OCI-LY7 (cell line): ENCODE measurements around the gene ARX. TPM values are rescaled to one million over a fixed set of nuclear protein-coding genes. Genes with fewer than 3 reads are reported as not detected.

Experiments
- BruUV-seq: library from RNA; stranded (reverse); fragments of 400-500 nt; replicated peaks from 2 replicates; lab custom pipeline; 2021; lab: Mats Ljungman, UMichigan
- CTCF ChIA-PET: fragments of 300-600 bp; sonication (Branson Sonifier 250); formaldehyde crosslinking; loops from one replicate; lab custom pipeline; 2022; ENCODE audit warnings: antibody characterized with exemption; ENCODE audit not compliant: unreplicated experiment; lab: Charles Lee
- POLR2A ChIA-PET: fragments of 300-600 bp; sonication (Branson Sonifier 250); formaldehyde crosslinking; loops from one replicate; lab custom pipeline; 2022; ENCODE audit warnings: antibody characterized with exemption; lab: Charles Lee
- DNase-seq: peaks from one replicate; pipeline ENCODE4 v3.0.0-alpha.2; 2015; ENCODE audit warnings: low spot score
- H2AFZ ChIP-seq: fragments of 200-600 bp; sonication (generic), shearing (Covaris generic); 2 replicates; pipeline ENCODE4 v1.6.1; 2014; ENCODE audit warnings: mild to moderate bottlenecking, antibody characterized with exemption, low read length, moderate library complexity
- H3K27ac ChIP-seq: fragments of 200-600 bp; sonication (generic); 2 replicates; pipeline ENCODE4 v1.5.1; 2014; ENCODE audit warnings: mixed run types, low read depth, mild to moderate bottlenecking, moderate library complexity, low read length, inconsistent platforms; ENCODE audit not compliant: poor library complexity, severe bottlenecking
- H3K36me3 ChIP-seq: fragments of 200-600 bp; sonication (generic); 2 replicates; pipeline ENCODE4 v1.6.1; 2014; ENCODE audit warnings: mild to moderate bottlenecking, antibody characterized with exemption, low read length, moderate library complexity, mixed read lengths; ENCODE audit not compliant: insufficient read depth
- H3K4me1 ChIP-seq: fragments of 200-600 bp; sonication (generic); 2 replicates; pipeline ENCODE4 v1.5.1; 2014; ENCODE audit warnings: mild to moderate bottlenecking, low read length; ENCODE audit not compliant: insufficient read depth, poor library complexity, severe bottlenecking
- H3K4me2 ChIP-seq: fragments of 200-600 bp; sonication (generic); 2 replicates; pipeline ENCODE4 v1.6.1; 2014; ENCODE audit warnings: mild to moderate bottlenecking, low read length
- H3K4me3 ChIP-seq: fragments of 200-600 bp; sonication (generic); 2 replicates; pipeline ENCODE4 v1.5.1; 2014; ENCODE audit warnings: mild to moderate bottlenecking, low read depth, low read length; ENCODE audit not compliant: poor library complexity, severe bottlenecking
- H3K79me2 ChIP-seq: fragments of 200-600 bp; sonication (generic); 2 replicates; pipeline ENCODE4 v1.6.1; 2016; ENCODE audit warnings: low read depth, mild to moderate bottlenecking, low read length, moderate library complexity, mixed read lengths; ENCODE audit not compliant: insufficient read depth
- H3K9me2 ChIP-seq: fragments of 200-600 bp; sonication (generic); 2 replicates; pipeline ENCODE4 v1.6.1; 2016; ENCODE audit warnings: mild to moderate bottlenecking, low read length, mixed read lengths; ENCODE audit not compliant: insufficient read depth
- H3K9me3 ChIP-seq: fragments of 200-600 bp; sonication (generic); 2 replicates; pipeline ENCODE4 v1.6.1; 2014; ENCODE audit warnings: mild to moderate bottlenecking, mixed run types, low read length, mixed read lengths
- H4K20me1 ChIP-seq: fragments of 200-600 bp; sonication (generic); 2 replicates; pipeline ENCODE4 v1.6.1; 2014; ENCODE audit warnings: mild to moderate bottlenecking, antibody characterized with exemption, low read length, moderate library complexity, mixed read lengths; ENCODE audit not compliant: insufficient read depth
- EZH2phosphoT487 ChIP-seq: fragments of 200-600 bp; sonication (generic); IDR thresholded peaks from 2 replicates; pipeline ENCODE4 v1.6.1; 2018; ENCODE audit warnings: low read depth, borderline replicate concordance, mild to moderate bottlenecking, mixed run types, antibody characterized with exemption, low read length, moderate library complexity, mixed read lengths
- intact Hi-C: fragments of 100-400 bp; cut with micrococcal nuclease; formaldehyde crosslinking; loops from one replicate; pipeline ENCODE4 v1.10.0; 2022; ENCODE audit not compliant: unreplicated experiment
- total RNA-seq, 2 experiments: library from RNA; depleted of rRNA in 1 of 2; stranded (reverse); fragments of >200 nt in 1 of 2; shearing (Covaris generic) in 1 of 2; gene quantifications; 2 replicates each; pipeline ENCODE4 v1.2.3, GENCODE V29; 2014 to 2022
- TF ChIP-seq, protein P1 (sequence below): fragments of 200-600 bp; sonication (generic); conservative IDR thresholded peaks from 2 replicates; pipeline ENCODE4 v1.5.1; 2014; ENCODE audit warnings: mild to moderate bottlenecking, antibody characterized with exemption, low read length, moderate library complexity, mixed read lengths

Gene ARX
- total RNA-seq, 2 experiments from 2014 or later, result 0.11 TPM; not detected in 1

DNA sequence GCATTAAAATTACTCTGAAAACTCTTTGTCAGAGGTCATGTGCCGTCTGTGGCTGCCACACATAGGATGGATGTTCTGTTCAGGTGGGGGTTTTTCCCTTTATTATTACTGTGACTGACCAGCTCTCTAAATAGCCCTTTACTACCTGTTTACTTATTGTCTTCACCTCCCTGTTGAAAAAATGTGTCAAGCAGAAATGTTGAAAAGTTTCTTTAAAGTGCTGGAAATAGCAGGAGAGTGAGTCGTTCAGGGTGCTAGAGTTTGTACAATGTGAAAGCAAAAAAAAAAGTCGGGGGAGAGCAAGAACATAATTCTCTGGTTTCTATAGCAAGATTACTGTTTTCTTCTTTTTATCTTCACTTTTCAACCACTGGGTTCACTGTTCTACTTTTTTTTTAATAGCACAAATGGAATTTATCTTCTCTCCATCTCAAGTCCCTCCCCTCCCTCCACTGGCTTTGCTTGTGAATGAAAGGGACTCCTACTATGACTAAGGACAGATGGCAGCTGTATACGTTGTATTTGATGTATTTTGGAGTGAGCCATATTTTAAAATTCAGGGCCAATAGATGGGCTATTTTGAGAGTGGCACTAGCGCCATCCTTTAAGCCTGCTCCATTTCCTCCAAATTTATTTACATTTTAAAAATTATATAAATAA is 33.3 kb downstream of the ARX start:
- Histone ChIP-seq H3K4me3 (no peak overlapping the region), H3K36me3 (peaks cover 12% of the 10 kb centered on the region; the same call in 1 of the 2 replicates), H3K4me2 (no peak overlapping the region), H3K79me2 (no peaks in the 10 kb centered on the region), H3K4me1 (no peaks in the 10 kb centered on the region), H3K9me2 (no peaks in the 10 kb centered on the region), H3K9me3 (no peaks in the 10 kb centered on the region), H3K27ac (no peak overlapping the region), H4K20me1 (no peaks in the 10 kb centered on the region), H2AFZ (no peak overlapping the region)
- no TSS peak for BruUV-seq
- no peak for TF ChIP-seq EZH2phosphoT487
- TF ChIP-seq, protein P1, sequence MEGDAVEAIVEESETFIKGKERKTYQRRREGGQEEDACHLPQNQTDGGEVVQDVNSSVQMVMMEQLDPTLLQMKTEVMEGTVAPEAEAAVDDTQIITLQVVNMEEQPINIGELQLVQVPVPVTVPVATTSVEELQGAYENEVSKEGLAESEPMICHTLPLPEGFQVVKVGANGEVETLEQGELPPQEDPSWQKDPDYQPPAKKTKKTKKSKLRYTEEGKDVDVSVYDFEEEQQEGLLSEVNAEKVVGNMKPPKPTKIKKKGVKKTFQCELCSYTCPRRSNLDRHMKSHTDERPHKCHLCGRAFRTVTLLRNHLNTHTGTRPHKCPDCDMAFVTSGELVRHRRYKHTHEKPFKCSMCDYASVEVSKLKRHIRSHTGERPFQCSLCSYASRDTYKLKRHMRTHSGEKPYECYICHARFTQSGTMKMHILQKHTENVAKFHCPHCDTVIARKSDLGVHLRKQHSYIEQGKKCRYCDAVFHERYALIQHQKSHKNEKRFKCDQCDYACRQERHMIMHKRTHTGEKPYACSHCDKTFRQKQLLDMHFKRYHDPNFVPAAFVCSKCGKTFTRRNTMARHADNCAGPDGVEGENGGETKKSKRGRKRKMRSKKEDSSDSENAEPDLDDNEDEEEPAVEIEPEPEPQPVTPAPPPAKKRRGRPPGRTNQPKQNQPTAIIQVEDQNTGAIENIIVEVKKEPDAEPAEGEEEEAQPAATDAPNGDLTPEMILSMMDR, result no peak
- ChIA-PET POLR2A (no interaction called here), CTCF (no interaction called here)
- DNase-seq, result no peak
- intact Hi-C loops, result no loop called here

DNA sequence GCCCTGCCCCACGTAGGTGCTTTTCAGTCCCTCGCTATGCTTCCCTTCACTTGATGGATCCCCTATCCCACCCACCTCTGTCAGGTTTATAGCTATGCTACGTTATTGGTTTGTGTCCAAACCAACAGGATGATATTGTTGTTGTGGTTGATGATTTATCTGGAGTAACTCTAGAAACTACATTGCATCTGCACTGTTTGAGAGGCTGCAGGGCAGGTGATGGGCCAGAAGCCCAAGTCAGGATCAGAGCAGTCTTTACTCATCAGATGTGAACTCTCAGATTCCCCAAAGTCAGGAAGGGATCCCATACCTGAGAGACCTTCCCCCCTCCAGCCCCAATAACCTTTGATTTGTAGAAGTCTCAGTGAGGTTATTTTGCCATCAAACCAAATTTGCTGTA is 34.7 kb downstream of the ARX start:
- ChIA-PET POLR2A (no interaction called here), CTCF (no interaction called here)
- Histone ChIP-seq H3K27ac (no peak overlapping the region), H3K4me3 (no peak overlapping the region), H3K4me1 (no peaks in the 10 kb centered on the region), H3K9me3 (no peaks in the 10 kb centered on the region), H4K20me1 (no peaks in the 10 kb centered on the region), H3K4me2 (no peak overlapping the region), H3K9me2 (no peaks in the 10 kb centered on the region), H3K79me2 (no peaks in the 10 kb centered on the region), H2AFZ (no peak overlapping the region), H3K36me3 (peaks cover 9% of the 10 kb centered on the region; the same call in 1 of the 2 replicates)
- intact Hi-C loops, result no loop called here
- no peak for DNase-seq
- TF ChIP-seq, protein P1, result no peak
- TF ChIP-seq EZH2phosphoT487, result no peak
- BruUV-seq, result no TSS peak

DNA sequence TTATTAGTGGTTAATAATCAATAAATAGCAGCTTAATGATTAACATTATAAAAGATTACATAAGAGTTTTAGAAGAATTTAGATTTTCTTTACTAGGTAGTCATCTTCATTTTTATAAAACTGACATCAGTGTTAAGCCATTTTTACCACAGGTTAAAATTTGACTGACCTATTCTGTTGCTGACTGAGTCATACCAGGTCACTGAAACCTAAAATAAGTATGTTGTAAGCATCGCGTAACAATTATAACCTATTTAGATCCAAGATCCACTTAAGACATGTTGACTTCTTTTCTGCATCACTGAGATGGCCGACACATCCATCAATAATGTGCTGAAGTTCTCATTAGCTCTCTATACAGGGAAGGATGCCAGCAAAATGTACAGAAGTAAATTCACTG is 36.7 kb downstream of the ARX start:
- Histone ChIP-seq H3K9me3 (no peaks in the 10 kb centered on the region), H3K27ac (no peak overlapping the region), H3K4me2 (no peak overlapping the region), H3K4me3 (no peak overlapping the region), H2AFZ (no peak overlapping the region), H3K9me2 (no peaks in the 10 kb centered on the region), H4K20me1 (no peaks in the 10 kb centered on the region), H3K79me2 (no peaks in the 10 kb centered on the region), H3K4me1 (no peaks in the 10 kb centered on the region), H3K36me3 (peaks cover 9% of the 10 kb centered on the region; the same call in 1 of the 2 replicates)
- BruUV-seq, result no TSS peak
- no peak for TF ChIP-seq EZH2phosphoT487
- TF ChIP-seq, protein P1, result no peak
- DNase-seq, result no peak
- POLR2A ChIA-PET, result no interaction called here
- CTCF ChIA-PET, result no interaction called here
- intact Hi-C loops, result no loop called here
